Measurements from ENCODE around the gene TCF7L2. TPM values are rescaled to one million over a fixed set of nuclear protein-coding genes. Genes with fewer than 3 reads are reported as not detected.
A peak's percentile ranks its signal among the peaks of the same experiment; 100 is the strongest.

The TCF7L2 gene
- total RNA-seq, 6 experiments from 2014 or later: 14.6 to 18.1 (median 16.2) TPM

- H3K27ac Mint-ChIP-seq: no peak overlapping the region; the same call in 1 of the 2 replicates
- H3K4me3 Mint-ChIP-seq: no peak overlapping the region
- DNase-seq: no peak
- no peaks in the 10 kb centered on the region for H3K9me3 Mint-ChIP-seq
- H3K36me3 Mint-ChIP-seq (ENCODE audit: low read depth): peaks cover 20% of the 10 kb centered on the region
- peaks cover 91% of the 10 kb centered on the region for H3K4me1 Mint-ChIP-seq (ENCODE audit: low read depth)
- no peaks in the 10 kb centered on the region for H3K27me3 Mint-ChIP-seq (ENCODE audit: insufficient read depth)
- no peak for TF ChIP-seq CTCF (IDR thresholded peaks at IDR 0.05)
These were observed 11.6 kb downstream of the TCF7L2 start for GRCh38 chr10:112961609-112962008.

GRCh38 chr10:112962343-112962742 lies 12.3 kb downstream of the TCF7L2 start:
- no peak for DNase-seq
- no peak overlapping the region for H3K27ac Mint-ChIP-seq
- no peak overlapping the region for H3K4me3 Mint-ChIP-seq
- no peak for TF ChIP-seq CTCF (IDR thresholded peaks at IDR 0.05)
- peaks cover 25% of the 10 kb centered on the region for H3K36me3 Mint-ChIP-seq (ENCODE audit: low read depth)
- peaks cover 91% of the 10 kb centered on the region for H3K4me1 Mint-ChIP-seq (ENCODE audit: low read depth)
- no peaks in the 10 kb centered on the region for H3K9me3 Mint-ChIP-seq
- no peaks in the 10 kb centered on the region for H3K27me3 Mint-ChIP-seq (ENCODE audit: insufficient read depth)

GRCh38 chr10:112963835-112964234 lies 13.8 kb downstream of the TCF7L2 start:
- Mint-ChIP-seq H3K9me3 (no peaks in the 10 kb centered on the region), H3K27ac (peak overlapping the region; percentile 5; the same call in 1 of the 2 replicates), H3K36me3 (ENCODE audit: low read depth) (peaks cover 26% of the 10 kb centered on the region), H3K27me3 (ENCODE audit: insufficient read depth) (no peaks in the 10 kb centered on the region), H3K4me3 (peak overlapping the region; percentile 45), H3K4me1 (ENCODE audit: low read depth) (peaks cover 79% of the 10 kb centered on the region)
- TF ChIP-seq CTCF (IDR thresholded peaks at IDR 0.05): no peak
- no peak for DNase-seq

- Mint-ChIP-seq H3K9me3 (no peaks in the 10 kb centered on the region), H3K36me3 (ENCODE audit: low read depth) (peaks cover 33% of the 10 kb centered on the region), H3K27me3 (ENCODE audit: insufficient read depth) (no peaks in the 10 kb centered on the region), H3K4me1 (ENCODE audit: low read depth) (peaks cover 77% of the 10 kb centered on the region), H3K27ac (peak overlapping the region; percentile 74; the same call in 1 of the 2 replicates), H3K4me3 (peak overlapping the region; percentile 45; the same call in 1 of the 2 replicates)
- no peak for TF ChIP-seq CTCF (IDR thresholded peaks at IDR 0.05)
- DNase-seq: no peak
These were observed 14.4 kb downstream of the TCF7L2 start for GRCh38 chr10:112964482-112964881.

- peaks cover 74% of the 10 kb centered on the region for H3K4me1 Mint-ChIP-seq (ENCODE audit: low read depth)
- peaks cover 37% of the 10 kb centered on the region for H3K36me3 Mint-ChIP-seq (ENCODE audit: low read depth)
- H3K4me3 Mint-ChIP-seq: no peak overlapping the region
- DNase-seq: no peak
- H3K27ac Mint-ChIP-seq: peak overlapping the region; percentile 74
- TF ChIP-seq CTCF (IDR thresholded peaks at IDR 0.05): no peak
- no peaks in the 10 kb centered on the region for H3K9me3 Mint-ChIP-seq
- H3K27me3 Mint-ChIP-seq (ENCODE audit: insufficient read depth): no peaks in the 10 kb centered on the region
These were observed 16.3 kb downstream of the TCF7L2 start for GRCh38 chr10:112966194-112966855.

Measured in HFFc6 (cell line).